Measurements from ENCODE around the gene RC3H1. TPM values are rescaled to one million over a fixed set of nuclear protein-coding genes. Genes with fewer than 3 reads are reported as not detected.
"Not testable (repeated sequence)": the region's sequence is repeated elsewhere in the genome, so short reads cannot be mapped to it uniquely, and the experiment has no call there.

Gene RC3H1
- total RNA-seq, 1 donor from 2014 or later = 39.4 TPM

- Mint-ChIP-seq H3K27me3 (no peaks in the 10 kb centered on the region), H3K27ac (peak overlapping the region; percentile 42), H3K36me3 (peaks cover 28% of the 10 kb centered on the region), H3K4me3 (no peak overlapping the region), H3K9me3 (no peaks in the 10 kb centered on the region), H3K4me1 (ENCODE audit: unreplicated experiment) (no peaks in the 10 kb centered on the region)
- no peak for TF ChIP-seq CTCF (conservative IDR thresholded peaks at IDR 0.05)
- DNase-seq (ENCODE audit: extremely low spot score, unreplicated experiment) = no peak
Observed at GRCh38 chr1:173946380-173946921, 75.7 kb downstream of the RC3H1 start.

- no peak for TF ChIP-seq CTCF (conservative IDR thresholded peaks at IDR 0.05)
- Mint-ChIP-seq H3K4me3 (no peak overlapping the region), H3K27me3 (no peaks in the 10 kb centered on the region), H3K27ac (no peak overlapping the region), H3K4me1 (ENCODE audit: unreplicated experiment) (peaks cover 4% of the 10 kb centered on the region), H3K9me3 (no peaks in the 10 kb centered on the region), H3K36me3 (peaks cover 30% of the 10 kb centered on the region)
- no peak for DNase-seq (ENCODE audit: extremely low spot score, unreplicated experiment)
Observed at GRCh38 chr1:173937062-173937461, 85.1 kb downstream of the RC3H1 start.

- Mint-ChIP-seq H3K9me3 (no peaks in the 10 kb centered on the region), H3K27ac (peak overlapping the region; percentile 15), H3K36me3 (peaks cover 28% of the 10 kb centered on the region), H3K4me1 (ENCODE audit: unreplicated experiment) (peaks cover 4% of the 10 kb centered on the region), H3K27me3 (no peaks in the 10 kb centered on the region), H3K4me3 (no peak overlapping the region)
- no peak for DNase-seq (ENCODE audit: extremely low spot score, unreplicated experiment)
- TF ChIP-seq CTCF (conservative IDR thresholded peaks at IDR 0.05) = no peak
Observed at GRCh38 chr1:173934440-173934839, 87.7 kb downstream of the RC3H1 start.

GRCh38 chr1:173930541-173930940 is 91.6 kb downstream of the RC3H1 start:
- H3K9me3 Mint-ChIP-seq; H3K27me3 Mint-ChIP-seq; H3K4me1 Mint-ChIP-seq (ENCODE audit: unreplicated experiment); H3K27ac Mint-ChIP-seq; H3K4me3 Mint-ChIP-seq; DNase-seq (ENCODE audit: extremely low spot score, unreplicated experiment): not testable (repeated sequence)
- peaks cover 21% of the 10 kb centered on the region for H3K36me3 Mint-ChIP-seq

GRCh38 chr1:173925306-173926242 is 96.6 kb downstream of the RC3H1 start:
- no peak for DNase-seq (ENCODE audit: extremely low spot score, unreplicated experiment)
- H3K27ac Mint-ChIP-seq = no peak overlapping the region
- H3K9me3 Mint-ChIP-seq = no peaks in the 10 kb centered on the region
- TF ChIP-seq CTCF (conservative IDR thresholded peaks at IDR 0.05) = no peak
- H3K36me3 Mint-ChIP-seq = peaks cover 4% of the 10 kb centered on the region
- no peaks in the 10 kb centered on the region for H3K27me3 Mint-ChIP-seq
- H3K4me1 Mint-ChIP-seq (ENCODE audit: unreplicated experiment) = no peaks in the 10 kb centered on the region
- no peak overlapping the region for H3K4me3 Mint-ChIP-seq

- no peak for TF ChIP-seq CTCF (conservative IDR thresholded peaks at IDR 0.05)
- no peak overlapping the region for H3K4me3 Mint-ChIP-seq
- H3K36me3 Mint-ChIP-seq = no peaks in the 10 kb centered on the region
- no peak for DNase-seq (ENCODE audit: extremely low spot score, unreplicated experiment)
- H3K9me3 Mint-ChIP-seq = no peaks in the 10 kb centered on the region
- H3K4me1 Mint-ChIP-seq (ENCODE audit: unreplicated experiment) = no peaks in the 10 kb centered on the region
- no peaks in the 10 kb centered on the region for H3K27me3 Mint-ChIP-seq
- H3K27ac Mint-ChIP-seq = no peak overlapping the region
Observed at GRCh38 chr1:173920861-173921260, 101.3 kb downstream of the RC3H1 start.
